ENCODE data around the gene TRPV6. TPM values are rescaled to one million over a fixed set of nuclear protein-coding genes. Genes with fewer than 3 reads are reported as not detected.
A peak's percentile ranks its signal among the peaks of the same experiment; 100 is the strongest.

Gene TRPV6
- total RNA-seq, 1 experiment from 2014 or later: not detected

DNA sequence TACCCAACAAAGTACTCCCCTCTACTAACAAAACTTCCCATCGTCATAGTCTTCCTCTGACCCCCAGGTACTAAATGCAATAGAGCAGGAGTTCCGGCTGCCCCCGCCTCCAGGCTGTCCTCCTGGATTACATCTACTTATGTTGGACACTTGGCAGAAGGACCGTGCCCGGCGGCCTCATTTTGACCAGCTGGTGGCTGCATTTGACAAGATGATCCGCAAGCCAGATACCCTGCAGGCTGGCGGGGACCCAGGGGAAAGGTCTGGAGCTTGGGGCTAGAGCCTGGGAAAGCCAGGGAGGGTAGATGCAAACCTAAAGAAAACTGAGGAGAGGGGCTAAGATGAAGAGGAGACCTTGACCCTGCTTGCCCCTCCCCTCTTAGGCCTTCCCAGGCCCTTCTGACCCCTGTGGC, 15.4 kb downstream of the TRPV6 start:
- DNase-seq (ENCODE audit: low read depth): no peak

GRCh38 chr7:142869434-142869833, 16.1 kb downstream of the TRPV6 start:
- DNase-seq (ENCODE audit: low read depth): no peak

DNA sequence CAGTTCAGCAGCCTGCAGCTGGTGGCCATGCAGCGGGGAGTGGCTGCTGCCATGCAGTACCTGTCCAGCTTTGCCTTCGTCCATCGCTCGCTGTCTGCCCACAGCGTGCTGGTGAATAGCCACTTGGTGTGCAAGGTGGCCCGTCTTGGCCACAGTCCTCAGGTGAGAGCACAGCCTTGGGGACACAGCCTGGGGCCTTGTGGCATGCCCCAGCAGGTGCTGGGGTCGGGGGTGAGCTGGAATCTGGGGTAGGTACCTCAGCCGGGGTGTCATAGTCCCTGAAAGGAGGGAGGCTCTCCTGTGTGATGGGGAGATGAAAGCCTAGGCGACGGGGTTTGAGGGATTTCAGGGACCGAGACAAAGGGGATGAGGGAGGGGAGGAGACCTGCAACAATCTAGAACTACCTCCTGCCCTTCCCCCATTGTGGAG, 16.5 kb downstream of the TRPV6 start:
- DNase-seq (ENCODE audit: low read depth): no peak

DNA sequence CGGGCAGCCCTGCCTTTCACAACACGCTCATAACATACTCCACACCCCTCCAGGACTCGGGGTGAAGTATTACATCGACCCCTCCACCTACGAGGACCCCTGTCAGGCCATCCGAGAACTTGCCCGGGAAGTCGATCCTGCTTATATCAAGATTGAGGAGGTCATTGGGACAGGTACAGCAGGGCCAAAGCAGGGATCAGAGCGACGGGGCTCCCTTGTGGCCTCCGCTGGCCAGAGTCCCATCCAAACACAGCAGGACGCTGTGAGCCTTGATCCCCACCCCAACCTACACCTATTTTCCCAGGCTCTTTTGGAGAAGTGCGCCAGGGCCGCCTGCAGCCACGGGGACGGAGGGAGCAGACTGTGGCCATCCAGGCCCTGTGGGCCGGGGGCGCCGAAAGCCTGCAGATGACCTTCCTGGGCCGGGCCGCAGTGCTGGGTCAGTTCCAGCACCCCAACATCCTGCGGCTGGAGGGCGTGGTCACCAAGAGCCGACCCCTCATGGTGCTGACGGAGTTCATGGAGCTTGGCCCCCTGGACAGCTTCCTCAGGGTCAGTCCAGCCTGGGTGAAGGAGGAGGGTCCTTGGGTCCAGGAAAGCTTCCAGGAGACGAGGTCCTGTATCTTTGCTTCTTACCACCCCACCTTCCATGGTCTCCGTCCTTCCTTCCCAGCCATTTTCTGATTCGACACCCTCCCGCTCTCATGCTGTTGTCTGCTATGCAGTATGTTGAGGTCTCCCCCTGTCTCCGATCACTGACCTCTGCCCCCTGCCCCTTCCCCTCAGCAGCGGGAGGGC, 17.2 kb downstream of the TRPV6 start:
- no peak for DNase-seq (ENCODE audit: low read depth)

- DNase-seq (ENCODE audit: low read depth): no peak
These were observed 18.0 kb downstream of the TRPV6 start for GRCh38 chr7:142867398-142868187.

GRCh38 chr7:142867097-142867378, 18.5 kb downstream of the TRPV6 start:
- DNase-seq (ENCODE audit: low read depth): no peak

GRCh38 chr7:142866361-142867096, 19.0 kb downstream of the TRPV6 start:
- peak; percentile 46 for DNase-seq (ENCODE audit: low read depth)

- no peak for DNase-seq (ENCODE audit: low read depth)
These were observed 19.8 kb downstream of the TRPV6 start for GRCh38 chr7:142865766-142866165.

GRCh38 chr7:142864980-142865747, 20.4 kb downstream of the TRPV6 start:
- no peak for DNase-seq (ENCODE audit: low read depth)

- no peak for DNase-seq (ENCODE audit: low read depth)
These were observed 21.5 kb downstream of the TRPV6 start for GRCh38 chr7:142863891-142864685.

GRCh38 chr7:142862786-142863400, 22.7 kb downstream of the TRPV6 start:
- DNase-seq (ENCODE audit: low read depth): no peak

- DNase-seq (ENCODE audit: low read depth): no peak
These were observed 23.2 kb downstream of the TRPV6 start for GRCh38 chr7:142862351-142862750.

DNA sequence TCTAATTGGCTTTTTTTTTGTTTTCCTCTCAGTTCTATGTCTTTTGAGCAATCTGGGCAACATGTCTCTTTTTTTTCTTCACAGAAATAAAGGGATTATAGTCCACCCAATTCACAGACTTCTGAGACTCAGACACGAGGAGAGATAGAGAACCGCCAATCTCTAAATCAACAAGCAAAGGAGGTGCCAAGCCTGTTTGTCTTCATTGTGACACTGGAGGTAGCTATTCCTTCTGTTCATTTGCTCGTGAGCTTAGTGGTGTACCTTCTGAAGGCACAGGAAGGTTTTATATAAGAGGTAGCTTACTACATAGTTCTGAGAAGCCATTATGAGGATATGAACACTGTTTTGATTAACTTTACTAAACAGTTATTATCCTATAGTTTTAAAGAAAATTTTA, 24.6 kb downstream of the TRPV6 start:
- DNase-seq (ENCODE audit: low read depth): no peak

- DNase-seq (ENCODE audit: low read depth): no peak
These were observed 25.7 kb downstream of the TRPV6 start for GRCh38 chr7:142859829-142860228.

GRCh38 chr7:142859411-142859810, 26.1 kb downstream of the TRPV6 start:
- DNase-seq (ENCODE audit: low read depth): no peak

- DNase-seq (ENCODE audit: low read depth): no peak
These were observed 27.9 kb downstream of the TRPV6 start for GRCh38 chr7:142857625-142858024.

DNA sequence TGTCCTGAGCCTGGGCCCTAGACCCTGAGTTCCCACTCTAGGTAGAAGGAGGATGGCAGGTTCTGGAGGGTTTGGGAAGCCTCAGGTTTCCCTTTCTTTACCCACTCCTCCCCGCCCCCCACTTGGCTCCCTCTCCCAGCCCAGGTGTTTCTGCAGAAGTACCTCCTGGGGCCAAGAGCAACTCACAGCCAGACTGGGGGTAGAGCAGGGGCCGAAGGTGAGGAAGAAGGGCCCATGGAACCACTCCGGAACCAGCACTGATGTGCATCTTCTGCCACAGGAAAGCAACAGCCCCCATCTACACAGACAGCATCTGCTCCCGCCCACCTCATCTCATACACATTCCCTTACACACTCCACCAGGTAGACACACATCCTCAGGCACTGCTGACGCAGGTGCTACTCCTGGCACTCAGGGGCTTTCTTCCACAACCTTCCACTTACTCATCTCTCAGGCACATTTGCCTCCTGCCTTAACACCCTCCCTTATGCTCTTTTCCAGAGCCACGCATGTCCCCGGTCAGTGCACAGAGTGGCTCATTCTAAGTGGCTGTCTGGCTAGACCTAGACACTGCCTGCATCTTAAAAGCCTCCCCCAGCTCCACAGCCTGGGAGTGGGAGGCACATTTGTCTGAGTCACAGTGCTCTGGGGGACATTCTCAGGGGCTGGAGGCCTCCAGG, 28.8 kb downstream of the TRPV6 start:
- DNase-seq (ENCODE audit: low read depth): no peak

- no peak for DNase-seq (ENCODE audit: low read depth)
These were observed 29.6 kb downstream of the TRPV6 start for GRCh38 chr7:142855756-142856564.

Data from HT1080 (cell line).